ENCODE results near the gene FAM193A.

FAM193A gene

GRCh38 chr4:2536193-2537010 is at the start of gene FAM193A:
Gene FAM193A (plus strand): TSS chr4:2536647. CDS start chr4:2536916, 269 bp downstream.
- Histone ChIP-seq H3K4me3 (ENCODE audit: low read depth, low read length) (peak within 1 kb of the TSS; percentile 94), H3K27me3 (ENCODE audit: control insufficient read depth, insufficient read depth, low read length) (no peaks in the 10 kb centered on the region), H3K9me3 (ENCODE audit: control insufficient read depth, insufficient read depth, low read depth, low read length) (no peaks in the 10 kb centered on the region), H3K36me3 (ENCODE audit: control insufficient read depth, insufficient read depth, low read length) (no peaks in the 10 kb centered on the region; the same call in 1 of the 2 replicates), H3K4me1 (ENCODE audit: control insufficient read depth, insufficient read depth, low read length) (peaks cover 11% of the 10 kb centered on the region), H3K9ac (ENCODE audit: low read length) (peak within 1 kb of the TSS; percentile 95), H3K27ac (ENCODE audit: low read depth, low read length) (peak within 1 kb of the TSS; percentile 95)

- no peak overlapping the region for H3K9ac ChIP-seq (ENCODE audit: low read length)
- peaks cover 24% of the 10 kb centered on the region for H3K4me1 ChIP-seq (ENCODE audit: control insufficient read depth, insufficient read depth, low read length)
- no peak overlapping the region for H3K27ac ChIP-seq (ENCODE audit: low read depth, low read length)
- no peak overlapping the region for H3K4me3 ChIP-seq (ENCODE audit: low read depth, low read length)
- H3K9me3 ChIP-seq (ENCODE audit: control insufficient read depth, insufficient read depth, low read depth, low read length), result no peaks in the 10 kb centered on the region
- peaks cover 31% of the 10 kb centered on the region for H3K36me3 ChIP-seq (ENCODE audit: control insufficient read depth, insufficient read depth, low read length)
- H3K27me3 ChIP-seq (ENCODE audit: control insufficient read depth, insufficient read depth, low read length), result no peaks in the 10 kb centered on the region
Observed at GRCh38 chr4:2486981-2487380, 49.5 kb upstream of the FAM193A start.

- H3K4me3 ChIP-seq (ENCODE audit: low read depth, low read length), result no peak overlapping the region
- no peak overlapping the region for H3K9ac ChIP-seq (ENCODE audit: low read length)
- H3K4me1 ChIP-seq (ENCODE audit: control insufficient read depth, insufficient read depth, low read length), result peaks cover 19% of the 10 kb centered on the region
- peaks cover 37% of the 10 kb centered on the region for H3K36me3 ChIP-seq (ENCODE audit: control insufficient read depth, insufficient read depth, low read length)
- H3K27me3 ChIP-seq (ENCODE audit: control insufficient read depth, insufficient read depth, low read length), result no peaks in the 10 kb centered on the region
- no peaks in the 10 kb centered on the region for H3K9me3 ChIP-seq (ENCODE audit: control insufficient read depth, insufficient read depth, low read depth, low read length)
- H3K27ac ChIP-seq (ENCODE audit: low read depth, low read length), result no peak overlapping the region
Observed at GRCh38 chr4:2487632-2488031, 48.8 kb upstream of the FAM193A start.

- Histone ChIP-seq H3K27me3 (ENCODE audit: control insufficient read depth, insufficient read depth, low read length) (no peaks in the 10 kb centered on the region), H3K4me3 (ENCODE audit: low read depth, low read length) (no peak overlapping the region), H3K9me3 (ENCODE audit: control insufficient read depth, insufficient read depth, low read depth, low read length) (no peaks in the 10 kb centered on the region), H3K27ac (ENCODE audit: low read depth, low read length) (no peak overlapping the region), H3K9ac (ENCODE audit: low read length) (no peak overlapping the region), H3K4me1 (ENCODE audit: control insufficient read depth, insufficient read depth, low read length) (peaks cover 15% of the 10 kb centered on the region), H3K36me3 (ENCODE audit: control insufficient read depth, insufficient read depth, low read length) (peaks cover 53% of the 10 kb centered on the region)
Observed at GRCh38 chr4:2489081-2489805, 47.2 kb upstream of the FAM193A start.

GRCh38 chr4:2489841-2490552 is 46.5 kb upstream of the FAM193A start:
- H3K36me3 ChIP-seq (ENCODE audit: control insufficient read depth, insufficient read depth, low read length), result peaks cover 51% of the 10 kb centered on the region
- no peak overlapping the region for H3K27ac ChIP-seq (ENCODE audit: low read depth, low read length)
- no peak overlapping the region for H3K9ac ChIP-seq (ENCODE audit: low read length)
- no peaks in the 10 kb centered on the region for H3K27me3 ChIP-seq (ENCODE audit: control insufficient read depth, insufficient read depth, low read length)
- no peaks in the 10 kb centered on the region for H3K9me3 ChIP-seq (ENCODE audit: control insufficient read depth, insufficient read depth, low read depth, low read length)
- H3K4me3 ChIP-seq (ENCODE audit: low read depth, low read length), result no peak overlapping the region
- peaks cover 7% of the 10 kb centered on the region for H3K4me1 ChIP-seq (ENCODE audit: control insufficient read depth, insufficient read depth, low read length)

- Histone ChIP-seq H3K36me3 (ENCODE audit: control insufficient read depth, insufficient read depth, low read length) (peaks cover 79% of the 10 kb centered on the region), H3K27ac (ENCODE audit: low read depth, low read length) (no peak overlapping the region), H3K9ac (ENCODE audit: low read length) (no peak overlapping the region), H3K4me1 (ENCODE audit: control insufficient read depth, insufficient read depth, low read length) (peaks cover 3% of the 10 kb centered on the region; the same call in 1 of the 2 replicates), H3K4me3 (ENCODE audit: low read depth, low read length) (no peak overlapping the region), H3K9me3 (ENCODE audit: control insufficient read depth, insufficient read depth, low read depth, low read length) (no peaks in the 10 kb centered on the region), H3K27me3 (ENCODE audit: control insufficient read depth, insufficient read depth, low read length) (no peaks in the 10 kb centered on the region)
Observed at GRCh38 chr4:2492970-2493369, 43.5 kb upstream of the FAM193A start.

GRCh38 chr4:2494992-2495391 is 41.5 kb upstream of the FAM193A start:
- H3K27me3 ChIP-seq (ENCODE audit: control insufficient read depth, insufficient read depth, low read length), result no peaks in the 10 kb centered on the region
- H3K4me1 ChIP-seq (ENCODE audit: control insufficient read depth, insufficient read depth, low read length), result no peaks in the 10 kb centered on the region
- no peak overlapping the region for H3K27ac ChIP-seq (ENCODE audit: low read depth, low read length)
- H3K9me3 ChIP-seq (ENCODE audit: control insufficient read depth, insufficient read depth, low read depth, low read length), result no peaks in the 10 kb centered on the region
- no peak overlapping the region for H3K9ac ChIP-seq (ENCODE audit: low read length)
- H3K4me3 ChIP-seq (ENCODE audit: low read depth, low read length), result no peak overlapping the region
- H3K36me3 ChIP-seq (ENCODE audit: control insufficient read depth, insufficient read depth, low read length), result peaks cover 88% of the 10 kb centered on the region

GRCh38 chr4:2497324-2497723 is 39.1 kb upstream of the FAM193A start:
- Histone ChIP-seq H3K9me3 (ENCODE audit: control insufficient read depth, insufficient read depth, low read depth, low read length) (no peaks in the 10 kb centered on the region), H3K9ac (ENCODE audit: low read length) (no peak overlapping the region), H3K36me3 (ENCODE audit: control insufficient read depth, insufficient read depth, low read length) (peaks cover 90% of the 10 kb centered on the region), H3K27me3 (ENCODE audit: control insufficient read depth, insufficient read depth, low read length) (no peaks in the 10 kb centered on the region), H3K4me3 (ENCODE audit: low read depth, low read length) (no peak overlapping the region), H3K27ac (ENCODE audit: low read depth, low read length) (no peak overlapping the region), H3K4me1 (ENCODE audit: control insufficient read depth, insufficient read depth, low read length) (no peaks in the 10 kb centered on the region)

- Histone ChIP-seq H3K9me3 (ENCODE audit: control insufficient read depth, insufficient read depth, low read depth, low read length) (no peaks in the 10 kb centered on the region), H3K27ac (ENCODE audit: low read depth, low read length) (no peak overlapping the region), H3K36me3 (ENCODE audit: control insufficient read depth, insufficient read depth, low read length) (peaks cover 87% of the 10 kb centered on the region), H3K9ac (ENCODE audit: low read length) (no peak overlapping the region), H3K4me1 (ENCODE audit: control insufficient read depth, insufficient read depth, low read length) (no peaks in the 10 kb centered on the region), H3K4me3 (ENCODE audit: low read depth, low read length) (no peak overlapping the region), H3K27me3 (ENCODE audit: control insufficient read depth, insufficient read depth, low read length) (no peaks in the 10 kb centered on the region)
Observed at GRCh38 chr4:2497931-2498330, 38.5 kb upstream of the FAM193A start.

- H3K27me3 ChIP-seq (ENCODE audit: control insufficient read depth, insufficient read depth, low read length), result no peaks in the 10 kb centered on the region
- no peak overlapping the region for H3K9ac ChIP-seq (ENCODE audit: low read length)
- H3K27ac ChIP-seq (ENCODE audit: low read depth, low read length), result no peak overlapping the region
- H3K4me1 ChIP-seq (ENCODE audit: control insufficient read depth, insufficient read depth, low read length), result no peaks in the 10 kb centered on the region
- no peaks in the 10 kb centered on the region for H3K9me3 ChIP-seq (ENCODE audit: control insufficient read depth, insufficient read depth, low read depth, low read length)
- peaks cover 86% of the 10 kb centered on the region for H3K36me3 ChIP-seq (ENCODE audit: control insufficient read depth, insufficient read depth, low read length)
- no peak overlapping the region for H3K4me3 ChIP-seq (ENCODE audit: low read depth, low read length)
Observed at GRCh38 chr4:2500547-2500946, 35.9 kb upstream of the FAM193A start.

Measured in HUES6 (cell line).